Mesenchymal stem cell (in vitro differentiated cells and primary cell): ENCODE measurements around the gene NUP210.

ENCODE experiments used
- DNase-seq: peaks from one replicate; pipeline ENCODE4 v3.0.0-alpha.2; 2013
- H2AFZ ChIP-seq: one replicate; pipeline ENCODE4 v1.6.1; 2013; ENCODE audit warnings: low read depth, mild to moderate bottlenecking, control low read depth, inconsistent platforms, low read length, moderate library complexity
- H2AK5ac ChIP-seq: 2 replicates; pipeline ENCODE4 v1.6.1; 2013; ENCODE audit warnings: low read length, moderate library complexity, mild to moderate bottlenecking, inconsistent platforms; ENCODE audit not compliant: severe bottlenecking
- H2BK120ac ChIP-seq: one replicate; pipeline ENCODE4 v1.6.1; 2013; ENCODE audit warnings: low read depth, mild to moderate bottlenecking, inconsistent platforms, low read length, moderate library complexity
- H2BK12ac ChIP-seq, 2 experiments: one replicate each; pipeline ENCODE4 v1.6.1; 2013; ENCODE audit warnings: inconsistent platforms in 2 of 2, low read length in 2 of 2, mild to moderate bottlenecking in 2 of 2, moderate library complexity in 2 of 2, control low read depth in 1 of 2
- H2BK15ac ChIP-seq: one replicate; pipeline ENCODE4 v1.6.1; 2013; ENCODE audit warnings: mild to moderate bottlenecking, low read depth, inconsistent platforms; ENCODE audit not compliant: poor library complexity, severe bottlenecking
- H2BK5ac ChIP-seq: 2 replicates; pipeline ENCODE4 v1.6.1; 2013; ENCODE audit warnings: low read depth, mild to moderate bottlenecking, low read length, control low read depth, inconsistent platforms; ENCODE audit not compliant: poor library complexity, severe bottlenecking
- H3K14ac ChIP-seq, 2 experiments: one replicate each; pipeline ENCODE4 v1.6.1; 2013; ENCODE audit warnings: inconsistent platforms in 2 of 2, low read length in 2 of 2, control low read depth in 1 of 2, mild to moderate bottlenecking in 1 of 2, moderate library complexity in 1 of 2
- H3K18ac ChIP-seq, 2 experiments: one replicate each; pipeline ENCODE4 v1.6.1; 2013; ENCODE audit warnings: inconsistent platforms in 2 of 2, low read length in 2 of 2, control low read depth in 1 of 2, low read depth in 1 of 2, mild to moderate bottlenecking in 1 of 2
- H3K23ac ChIP-seq, 2 experiments: one replicate each; pipeline ENCODE4 v1.6.1; 2013; ENCODE audit warnings: inconsistent platforms in 2 of 2, low read length in 2 of 2, mild to moderate bottlenecking in 2 of 2, moderate library complexity in 2 of 2, control low read depth in 1 of 2
- H3K27ac ChIP-seq: 2 replicates; pipeline ENCODE4 v1.5.1; 2013; ENCODE audit warnings: mild to moderate bottlenecking, moderate library complexity, low read length, control low read depth, inconsistent platforms; ENCODE audit not compliant: poor library complexity, severe bottlenecking
- H3K27me3 ChIP-seq, 2 experiments: 2 replicates each; pipeline versions ENCODE4 v1.6.1 to v1.7.0; 2013; ENCODE audit warnings: low read length in 2 of 2, mild to moderate bottlenecking in 2 of 2, moderate library complexity in 2 of 2, control low read depth in 1 of 2, inconsistent platforms in 1 of 2; ENCODE audit not compliant: control insufficient read depth in 1 of 2, insufficient read depth in 1 of 2
- H3K36me3 ChIP-seq, 2 experiments: 2 replicates each; pipeline versions ENCODE4 v1.6.1 to v1.7.0; 2013; ENCODE audit warnings: low read length in 2 of 2, control low read depth in 1 of 2, inconsistent platforms in 1 of 2, low read depth in 1 of 2, mild to moderate bottlenecking in 1 of 2; ENCODE audit not compliant: insufficient read depth in 2 of 2, control insufficient read depth in 1 of 2
- H3K4ac ChIP-seq, 2 experiments: one replicate each; pipeline ENCODE4 v1.6.1; 2013; ENCODE audit warnings: inconsistent platforms in 2 of 2, low read length in 2 of 2, mild to moderate bottlenecking in 2 of 2, moderate library complexity in 2 of 2, control low read depth in 1 of 2, low read depth in 1 of 2
- H3K4me1 ChIP-seq: 2 replicates; pipeline ENCODE4 v1.6.1; 2013; ENCODE audit warnings: low read depth, low read length, control low read depth; ENCODE audit not compliant: control insufficient read depth, insufficient read depth
- H3K4me2 ChIP-seq: 2 replicates; pipeline ENCODE4 v1.6.1; 2013; ENCODE audit warnings: low read length, mild to moderate bottlenecking, inconsistent platforms; ENCODE audit not compliant: poor library complexity, severe bottlenecking
- H3K4me3 ChIP-seq, 2 experiments: 2 replicates each; pipeline versions ENCODE4 v1.5.1 to v1.7.0; 2013; ENCODE audit warnings: low read length in 2 of 2, mild to moderate bottlenecking in 2 of 2, control low read depth in 1 of 2, low read depth in 1 of 2; ENCODE audit not compliant: insufficient read depth in 1 of 2
- H3K79me1 ChIP-seq: replicated peaks from 2 replicates; pipeline ENCODE4 v1.6.1; 2013; ENCODE audit warnings: mild to moderate bottlenecking, control low read depth, low read length, inconsistent platforms; ENCODE audit not compliant: poor library complexity, severe bottlenecking
- H3K9ac ChIP-seq: 2 replicates; pipeline ENCODE4 v1.7.0; 2013; ENCODE audit warnings: mild to moderate bottlenecking, low read length, moderate library complexity
- H3K9me3 ChIP-seq: 2 replicates; pipeline ENCODE4 v1.7.0; 2013; ENCODE audit warnings: mild to moderate bottlenecking, low read length; ENCODE audit not compliant: control insufficient read depth
- H4K8ac ChIP-seq: one replicate; pipeline ENCODE4 v1.6.1; 2013; ENCODE audit warnings: inconsistent platforms, mild to moderate bottlenecking, low read length, moderate library complexity
- H4K91ac ChIP-seq: one replicate; pipeline ENCODE4 v1.6.1; 2013; ENCODE audit warnings: mild to moderate bottlenecking, low read length, inconsistent platforms
- WGBS: methylation state at CpG from one replicate; pipeline ENCODE4 v1.1.7; 2013; ENCODE audit warnings: mixed read lengths; 5-methylcytosine and 5-hydroxymethylcytosine counted together

NUP210 gene

DNA sequence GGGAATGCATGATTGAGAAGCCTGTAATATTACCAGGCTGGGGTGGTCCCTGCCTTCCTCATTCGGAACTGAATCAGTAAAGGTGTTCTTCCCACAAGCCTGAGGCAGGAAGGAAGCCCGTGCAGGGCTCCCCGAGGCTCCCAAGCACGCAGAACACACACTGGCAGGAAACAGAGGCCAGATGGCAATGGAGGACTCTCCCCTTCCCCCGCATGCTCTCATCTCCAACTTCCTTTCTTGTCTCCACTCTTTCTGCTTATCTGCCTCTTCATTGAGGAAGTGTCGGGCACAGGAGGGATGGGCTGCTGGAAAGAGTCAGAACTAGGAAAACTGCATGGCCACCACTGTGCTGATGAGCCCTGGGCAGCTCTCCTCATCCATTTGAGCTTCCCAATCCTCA lies 123.5 kb downstream of the NUP210 start:
- DNase-seq = no peak
- WGBS = 10% methylated on average over 5 of the region's 6 CpGs
- H3K4me2 ChIP-seq = no peak overlapping the region
- no peak overlapping the region for H3K4me3 ChIP-seq
- H3K14ac ChIP-seq = no peak overlapping the region
- no peak overlapping the region for H3K9ac ChIP-seq
- no peak overlapping the region for H3K4ac ChIP-seq
- no peak overlapping the region for H4K8ac ChIP-seq
- H3K36me3 ChIP-seq = no peaks in the 10 kb centered on the region
- no peak overlapping the region for H2AFZ ChIP-seq
- H3K9me3 ChIP-seq = no peaks in the 10 kb centered on the region
- H3K18ac ChIP-seq = no peak overlapping the region
- no peak overlapping the region for H4K91ac ChIP-seq
- no peak overlapping the region for H2AK5ac ChIP-seq
- no peak overlapping the region for H2BK5ac ChIP-seq
- no peak overlapping the region for H2BK120ac ChIP-seq
- peaks cover 7% of the 10 kb centered on the region for H3K4me1 ChIP-seq
- no peak overlapping the region for H3K23ac ChIP-seq
- H3K79me1 ChIP-seq = no peaks in the 10 kb centered on the region
- H3K27me3 ChIP-seq = peaks cover 36 to 56% of the 10 kb centered on the region in 2 experiments
- H2BK15ac ChIP-seq = no peak overlapping the region
- H3K27ac ChIP-seq = no peak overlapping the region
- H2BK12ac ChIP-seq = no peak overlapping the region

- Histone ChIP-seq H4K8ac (no peak overlapping the region), H3K4me2 (no peak overlapping the region), H2AK5ac (no peak overlapping the region), H3K4me3 (no peak overlapping the region), H3K36me3 (no peaks in the 10 kb centered on the region), H3K9ac (no peak overlapping the region), H2BK120ac (no peak overlapping the region), H4K91ac (no peak overlapping the region), H2BK12ac (no peak overlapping the region), H3K79me1 (no peaks in the 10 kb centered on the region), H2BK15ac (no peak overlapping the region), H3K4ac (no peak overlapping the region), H2AFZ (no peak overlapping the region), H3K14ac (no peak overlapping the region), H3K4me1 (no peaks in the 10 kb centered on the region), H3K27me3 (peaks cover 39 to 53% of the 10 kb centered on the region in 2 experiments), H2BK5ac (no peak overlapping the region), H3K27ac (no peak overlapping the region), H3K9me3 (no peaks in the 10 kb centered on the region), H3K18ac (no peak overlapping the region), H3K23ac (no peak overlapping the region)
- no peak for DNase-seq
- 87% methylated on average over 15 of the region's 18 CpGs for WGBS
These were observed 125.4 kb downstream of the NUP210 start for GRCh38 chr3:13294442-13295351.

- Histone ChIP-seq H3K23ac (no peak overlapping the region), H3K4me3 (no peak overlapping the region), H3K4me2 (no peak overlapping the region), H3K27me3 (peaks cover 32 to 44% of the 10 kb centered on the region in 2 experiments), H2BK5ac (no peak overlapping the region), H3K14ac (no peak overlapping the region), H3K79me1 (no peaks in the 10 kb centered on the region), H2AK5ac (no peak overlapping the region), H2BK15ac (no peak overlapping the region), H2BK12ac (no peak overlapping the region), H3K4ac (no peak overlapping the region), H3K9me3 (no peaks in the 10 kb centered on the region), H2BK120ac (no peak overlapping the region), H4K91ac (no peak overlapping the region), H3K18ac (no peak overlapping the region), H3K9ac (no peak overlapping the region), H2AFZ (no peak overlapping the region), H3K4me1 (no peaks in the 10 kb centered on the region), H4K8ac (no peak overlapping the region), H3K36me3 (no peaks in the 10 kb centered on the region), H3K27ac (no peak overlapping the region)
- no peak for DNase-seq
- 89% methylated on average over 3 of the region's 3 CpGs for WGBS
These were observed 127.7 kb downstream of the NUP210 start for GRCh38 chr3:13292375-13292774.

- H3K14ac ChIP-seq = no peak overlapping the region
- H3K36me3 ChIP-seq = no peaks in the 10 kb centered on the region
- no peak overlapping the region for H3K18ac ChIP-seq
- H2BK12ac ChIP-seq = no peak overlapping the region
- H3K9ac ChIP-seq = no peak overlapping the region
- H3K27ac ChIP-seq = no peak overlapping the region
- no peak overlapping the region for H2AK5ac ChIP-seq
- H3K4me1 ChIP-seq = no peaks in the 10 kb centered on the region
- no peak for DNase-seq
- no peak overlapping the region for H4K8ac ChIP-seq
- H3K27me3 ChIP-seq = peaks cover 35 to 38% of the 10 kb centered on the region in 2 experiments
- H3K4me3 ChIP-seq = no peak overlapping the region
- H2BK120ac ChIP-seq = no peak overlapping the region
- H4K91ac ChIP-seq = no peak overlapping the region
- H2BK15ac ChIP-seq = no peak overlapping the region
- H3K23ac ChIP-seq = no peak overlapping the region
- no peak overlapping the region for H2BK5ac ChIP-seq
- H3K79me1 ChIP-seq = no peaks in the 10 kb centered on the region
- WGBS = 71% methylated on average over 2 of the region's 3 CpGs
- H3K4ac ChIP-seq = no peak overlapping the region
- H3K9me3 ChIP-seq = peaks cover 8% of the 10 kb centered on the region
- H2AFZ ChIP-seq = no peak overlapping the region
- no peak overlapping the region for H3K4me2 ChIP-seq
These were observed 129.2 kb downstream of the NUP210 start for GRCh38 chr3:13290941-13291340.
